Lower lobe of right lung (tissue), 2 donors: ENCODE measurements around the gene RBKS. TPM values are rescaled to one million over a fixed set of nuclear protein-coding genes. Genes with fewer than 3 reads are reported as not detected.

ENCODE experiments used
- ATAC-seq, 2 donors: fragments of 200-7000 bp; cut with Tn5 transposase; one replicate each; pipeline ENCODE4 v1.9.1; 2020 to 2022; ENCODE audit warnings: mild to moderate bottlenecking in 2 of 2, moderate library complexity in 2 of 2
- DNase-seq: peaks from one replicate; pipeline ENCODE4 v3.0.0-alpha.2; 2020
- H3K27ac ChIP-seq: fragments of 200-600 bp; one replicate; pipeline ENCODE4 v1.8.0; 2022
- H3K27me3 ChIP-seq: fragments of 200-600 bp; one replicate; pipeline ENCODE4 v1.8.0; 2022; ENCODE audit warnings: low read depth
- H3K36me3 ChIP-seq: fragments of 200-600 bp; one replicate; pipeline ENCODE4 v1.8.0; 2022; ENCODE audit warnings: mild to moderate bottlenecking
- H3K4me1 ChIP-seq: fragments of 200-600 bp; one replicate; pipeline ENCODE4 v1.8.0; 2022
- H3K4me3 ChIP-seq: fragments of 200-600 bp; one replicate; pipeline ENCODE4 v1.8.0; 2022; ENCODE audit warnings: mild to moderate bottlenecking
- H3K9me3 ChIP-seq: fragments of 200-600 bp; one replicate; pipeline ENCODE4 v1.8.0; 2022
- CTCF ChIP-seq: fragments of 200-600 bp; IDR thresholded peaks from one replicate; pipeline ENCODE4 v1.8.0; 2022; ENCODE audit warnings: antibody characterized with exemption, mild to moderate bottlenecking
- intact Hi-C: fragments of 100-400 bp; cut with DNase I; formaldehyde crosslinking; loops from one replicate; pipeline ENCODE4 v1.11.0; 2022
- total RNA-seq: library from RNA; stranded (reverse); fragmentation: NEBNext Ultra II Directional; extraction: Animal tissue kit (Norgen Biotek cat#: 25700); gene quantifications from one replicate; pipeline ENCODE4 v1.2.1, GENCODE V29; 2021
- donor health status: DM: no; HTN: yes; CAD: no; lungs with severe emphysema.

Gene RBKS
- total RNA-seq, 1 donor from 2014 or later = 2.2 TPM

DNA sequence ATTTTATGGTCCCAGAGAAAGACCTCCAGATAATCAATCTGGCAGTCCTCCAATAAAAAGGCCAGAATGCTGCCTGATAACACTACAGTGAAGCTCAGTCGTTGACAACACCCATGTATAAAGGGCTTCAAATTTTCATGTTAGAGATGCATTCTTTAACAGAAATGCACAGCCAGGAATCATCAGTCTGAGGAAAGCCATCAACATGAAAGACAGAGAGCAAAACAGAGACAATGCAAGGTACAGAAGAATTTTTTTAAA is 14.1 kb upstream of the RBKS start:
- no peak overlapping the region for H3K27ac ChIP-seq
- intact Hi-C loops = no loop called here
- H3K4me1 ChIP-seq = peaks cover 3% of the 10 kb centered on the region
- TF ChIP-seq CTCF = no peak
- no peaks in the 10 kb centered on the region for H3K27me3 ChIP-seq
- H3K9me3 ChIP-seq = no peaks in the 10 kb centered on the region
- peaks cover 3% of the 10 kb centered on the region for H3K36me3 ChIP-seq
- DNase-seq (no peak), ATAC-seq (no peak)
- H3K4me3 ChIP-seq = no peak overlapping the region

GRCh38 chr2:27903649-27904404 is 13.6 kb upstream of the RBKS start:
- TF ChIP-seq CTCF = no peak
- ATAC-seq (no peak), DNase-seq (no peak)
- Histone ChIP-seq H3K9me3 (no peaks in the 10 kb centered on the region), H3K4me1 (peaks cover 3% of the 10 kb centered on the region), H3K36me3 (peaks cover 8% of the 10 kb centered on the region), H3K4me3 (no peak overlapping the region), H3K27me3 (no peaks in the 10 kb centered on the region), H3K27ac (no peak overlapping the region)
- intact Hi-C loops = no loop called here

- no peaks in the 10 kb centered on the region for H3K9me3 ChIP-seq
- no peak for ATAC-seq
- H3K27me3 ChIP-seq = no peaks in the 10 kb centered on the region
- H3K4me1 ChIP-seq = peaks cover 3% of the 10 kb centered on the region
- DNase-seq = no peak
- no peak for TF ChIP-seq CTCF
- intact Hi-C loops = no loop called here
- no peak overlapping the region for H3K27ac ChIP-seq
- peaks cover 11% of the 10 kb centered on the region for H3K36me3 ChIP-seq
- H3K4me3 ChIP-seq = no peak overlapping the region
Observed at GRCh38 chr2:27903018-27903417, 12.8 kb upstream of the RBKS start.

GRCh38 chr2:27902098-27902497 is 11.9 kb upstream of the RBKS start:
- Histone ChIP-seq H3K27ac (no peak overlapping the region), H3K27me3 (no peaks in the 10 kb centered on the region), H3K36me3 (peaks cover 11% of the 10 kb centered on the region), H3K4me1 (peaks cover 3% of the 10 kb centered on the region), H3K4me3 (no peak overlapping the region), H3K9me3 (no peaks in the 10 kb centered on the region)
- DNase-seq (no peak), ATAC-seq (no peak)
- no peak for TF ChIP-seq CTCF
- intact Hi-C loops = no loop called here

DNA sequence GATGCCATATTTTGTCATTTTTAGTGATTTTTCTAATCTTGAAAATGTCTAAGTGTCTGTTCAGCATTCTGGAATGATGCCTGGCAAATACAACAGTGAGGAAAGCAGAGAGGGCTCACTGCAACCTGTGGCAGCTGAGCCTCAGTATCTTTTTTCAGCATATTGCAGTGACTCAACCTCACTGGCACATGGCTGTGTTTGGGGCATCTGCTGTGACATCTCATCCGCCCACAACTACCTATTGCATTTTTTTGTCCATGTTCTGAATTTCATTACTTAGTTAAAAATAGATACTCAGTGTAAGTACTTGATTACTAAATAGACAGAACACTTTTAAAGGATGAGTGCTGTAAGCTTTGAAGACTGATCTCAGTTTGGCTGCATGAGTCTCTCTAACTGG is 11.0 kb upstream of the RBKS start:
- peaks cover 3% of the 10 kb centered on the region for H3K4me1 ChIP-seq
- DNase-seq = no peak
- no peak overlapping the region for H3K4me3 ChIP-seq
- no peak overlapping the region for H3K27ac ChIP-seq
- H3K9me3 ChIP-seq = no peaks in the 10 kb centered on the region
- H3K36me3 ChIP-seq = peaks cover 19% of the 10 kb centered on the region
- H3K27me3 ChIP-seq = no peaks in the 10 kb centered on the region
- intact Hi-C loops = no loop called here
- no peak for ATAC-seq
- no peak for TF ChIP-seq CTCF

- Histone ChIP-seq H3K4me3 (no peak overlapping the region), H3K27me3 (no peaks in the 10 kb centered on the region), H3K4me1 (peaks cover 9% of the 10 kb centered on the region), H3K9me3 (no peaks in the 10 kb centered on the region), H3K27ac (no peak overlapping the region), H3K36me3 (peaks cover 24% of the 10 kb centered on the region)
- TF ChIP-seq CTCF = no peak
- no peak for DNase-seq
- no peak for ATAC-seq
- intact Hi-C loops = no loop called here
Observed at GRCh38 chr2:27897717-27898116, 7.5 kb upstream of the RBKS start.
